K562 (cell line): Measurements from ENCODE around the gene PTPRM.

Experiments used
- CREB1 ChIP-seq, 2 experiments: sonication (generic) in 1 of 2; formaldehyde crosslinking in 1 of 2; IDR thresholded peaks; 2 replicates each; pipeline versions ENCODE4 v1.6.1 to v1.8.0; 2012 to 2022; ENCODE audit warnings: inconsistent platforms in 1 of 2, mild to moderate bottlenecking in 1 of 2, missing genetic modification reagents in 1 of 2, moderate library complexity in 1 of 2
- ZBTB17 ChIP-seq: fragments of 450-650 bp; formaldehyde crosslinking; IDR thresholded peaks from 2 replicates; pipeline ENCODE4 v1.4.0; 2020; ENCODE audit warnings: mild to moderate bottlenecking
- ZNF354B ChIP-seq: fragments of 250-450 bp; sonication (Bioruptor Pico); IDR thresholded peaks from 2 replicates; pipeline ENCODE4 v1.4.0; 2020
- TF ChIP-seq, protein P1 (sequence below), 3 experiments: IDR thresholded peaks in 2 of 3; conservative IDR thresholded peaks in 1 of 3; 2 replicates each; pipeline ENCODE4 v1.5.1; 2011 to 2012; ENCODE audit warnings: low read length in 3 of 3, mild to moderate bottlenecking in 3 of 3, control low read depth in 2 of 3, improper control_type of control experiment in 1 of 3, inconsistent platforms in 1 of 3, low read depth in 1 of 3, mixed read lengths in 1 of 3, moderate library complexity in 1 of 3; ENCODE audit not compliant: insufficient read depth in 2 of 3

DNA sequence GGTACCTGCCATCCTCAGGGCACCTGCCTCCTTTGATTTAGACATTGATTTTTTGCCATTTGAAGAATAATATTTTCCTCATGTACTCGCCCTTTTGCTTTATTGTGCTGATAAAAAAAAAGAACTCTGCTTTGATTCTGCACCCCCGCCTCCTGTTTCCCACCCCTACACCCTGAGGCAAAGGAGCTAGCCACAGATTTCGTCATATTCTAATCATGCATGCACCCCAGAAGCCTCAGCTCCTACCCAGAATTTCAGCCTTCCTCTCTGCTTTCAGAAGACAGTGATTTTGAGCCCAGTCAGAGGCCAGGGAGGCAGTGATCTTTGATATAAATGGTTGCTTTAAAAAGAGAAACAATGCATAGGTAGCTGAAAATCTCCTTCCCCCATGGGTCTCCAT is 329.0 kb downstream of the PTPRM start:
- TF ChIP-seq ZNF354B (CRISPR knock-in tag) = no peak
- no peak for TF ChIP-seq ZBTB17 (CRISPR knock-in tag)
- TF ChIP-seq, protein P1, sequence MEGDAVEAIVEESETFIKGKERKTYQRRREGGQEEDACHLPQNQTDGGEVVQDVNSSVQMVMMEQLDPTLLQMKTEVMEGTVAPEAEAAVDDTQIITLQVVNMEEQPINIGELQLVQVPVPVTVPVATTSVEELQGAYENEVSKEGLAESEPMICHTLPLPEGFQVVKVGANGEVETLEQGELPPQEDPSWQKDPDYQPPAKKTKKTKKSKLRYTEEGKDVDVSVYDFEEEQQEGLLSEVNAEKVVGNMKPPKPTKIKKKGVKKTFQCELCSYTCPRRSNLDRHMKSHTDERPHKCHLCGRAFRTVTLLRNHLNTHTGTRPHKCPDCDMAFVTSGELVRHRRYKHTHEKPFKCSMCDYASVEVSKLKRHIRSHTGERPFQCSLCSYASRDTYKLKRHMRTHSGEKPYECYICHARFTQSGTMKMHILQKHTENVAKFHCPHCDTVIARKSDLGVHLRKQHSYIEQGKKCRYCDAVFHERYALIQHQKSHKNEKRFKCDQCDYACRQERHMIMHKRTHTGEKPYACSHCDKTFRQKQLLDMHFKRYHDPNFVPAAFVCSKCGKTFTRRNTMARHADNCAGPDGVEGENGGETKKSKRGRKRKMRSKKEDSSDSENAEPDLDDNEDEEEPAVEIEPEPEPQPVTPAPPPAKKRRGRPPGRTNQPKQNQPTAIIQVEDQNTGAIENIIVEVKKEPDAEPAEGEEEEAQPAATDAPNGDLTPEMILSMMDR (IDR thresholded peaks at IDR 0.05 in 2 of 3, conservative IDR thresholded peaks at IDR 0.05 in 1 of 3; ENCODE audit: insufficient read depth in 2 of 3, low read depth in 1 of 3, low read length in 3 of 3) = no peak
- TF ChIP-seq CREB1 (IDR thresholded peaks at IDR 0.05) = no peak
- TF ChIP-seq CREB1 (CRISPR knock-in tag; IDR thresholded peaks at IDR 0.05) = no peak
